CD4-positive, alpha-beta T cell treated with Interleukin-21 for 1 hour (primary cell): ENCODE results near the gene PCIF1.
"Not testable (repeated sequence)": the region's sequence is repeated elsewhere in the genome, so short reads cannot be mapped to it uniquely, and the experiment has no call there.

Experiments
- DNase-seq: peaks from one replicate; pipeline ENCODE4 v3.0.0-alpha.2; 2020

The PCIF1 gene

DNA sequence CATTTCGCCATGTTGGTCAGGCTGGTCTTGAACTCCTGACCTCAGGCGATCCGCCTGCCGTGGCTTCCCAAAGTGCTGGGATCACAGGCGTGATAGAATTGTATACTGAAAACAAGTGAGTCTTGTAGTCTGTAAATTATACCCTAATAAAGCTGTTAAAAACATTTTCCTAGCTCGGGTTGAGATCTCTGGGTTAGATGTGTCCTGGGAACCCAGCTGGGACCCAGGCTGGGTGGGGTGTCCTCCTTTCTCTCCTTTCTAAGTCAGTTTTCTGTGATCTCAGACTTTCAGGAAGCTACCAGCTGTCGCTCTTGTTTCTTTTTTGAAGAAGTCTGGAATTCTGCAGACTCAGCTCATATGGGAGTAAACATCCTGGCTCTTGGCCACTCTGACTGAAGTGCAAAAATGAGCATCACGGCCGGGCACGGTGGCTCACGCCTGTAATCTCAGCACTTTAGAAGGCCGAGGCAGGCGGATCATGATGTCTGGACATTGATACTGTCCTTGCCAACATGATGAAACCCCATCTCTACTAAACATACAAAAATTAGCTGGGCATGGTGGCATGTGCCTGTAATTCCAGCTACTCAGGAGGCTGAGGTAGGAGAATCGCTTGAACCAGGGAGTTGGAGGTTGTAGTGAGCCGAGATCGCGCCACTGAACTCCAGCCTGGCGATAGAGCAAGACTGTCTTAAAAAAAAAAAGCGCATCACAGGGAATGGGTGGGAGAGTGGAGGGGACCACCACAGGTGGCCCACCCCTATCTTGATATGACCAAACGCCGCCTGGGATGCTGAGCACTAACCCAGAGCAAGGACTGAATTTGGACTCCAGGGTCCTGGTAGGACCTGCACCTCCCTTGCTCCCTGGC, 9.9 kb upstream of the PCIF1 start:
- DNase-seq, result no peak

GRCh38 chr20:45925821-45926506, 8.5 kb upstream of the PCIF1 start:
- DNase-seq, result no peak

- no peak for DNase-seq
Observed at GRCh38 chr20:45926731-45927070, 7.8 kb upstream of the PCIF1 start.

DNA sequence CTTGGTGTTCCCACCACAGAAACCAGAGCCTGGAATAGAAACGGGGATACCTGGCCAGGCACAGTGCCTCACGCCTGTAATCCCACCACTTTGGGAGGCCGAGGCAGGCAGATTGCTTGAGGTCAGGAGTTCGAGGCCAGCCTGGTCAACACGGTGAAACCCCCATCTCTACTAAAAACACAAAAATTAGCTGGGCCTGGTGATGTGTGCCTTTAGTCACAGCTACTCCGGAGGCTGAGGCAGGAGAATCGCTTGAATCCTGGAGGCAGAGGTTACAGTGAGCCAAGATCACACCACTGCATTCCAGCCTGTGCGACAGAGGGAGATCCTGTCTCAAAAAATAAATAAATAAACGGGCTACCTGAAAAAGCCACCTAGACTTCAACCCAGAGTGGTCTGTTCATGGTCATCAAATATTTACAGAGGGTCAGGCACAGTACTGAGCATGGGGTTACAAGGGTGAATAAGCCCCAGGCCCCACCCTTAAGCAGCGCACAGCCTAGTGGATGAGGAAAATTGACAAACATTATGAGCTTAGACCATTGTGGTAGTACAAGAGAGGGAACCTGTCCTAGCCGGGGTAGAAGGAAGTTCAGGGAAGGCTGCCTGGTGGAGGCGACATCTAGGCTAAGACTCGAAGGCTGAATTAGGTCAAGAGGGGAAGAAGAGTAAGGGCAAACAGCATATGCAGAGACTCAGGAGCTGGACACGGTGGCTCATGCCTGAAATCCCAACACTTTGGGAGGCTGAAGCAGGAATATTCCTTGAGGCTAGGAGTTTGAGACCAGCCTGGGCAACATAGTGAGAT, 7.2 kb upstream of the PCIF1 start:
- DNase-seq, result no peak

- not testable (repeated sequence) for DNase-seq
Observed at GRCh38 chr20:45931680-45932079, 2.8 kb upstream of the PCIF1 start.

GRCh38 chr20:45933266-45934045, 1.0 kb upstream of the PCIF1 start:
- peak; percentile 69 for DNase-seq

DNA sequence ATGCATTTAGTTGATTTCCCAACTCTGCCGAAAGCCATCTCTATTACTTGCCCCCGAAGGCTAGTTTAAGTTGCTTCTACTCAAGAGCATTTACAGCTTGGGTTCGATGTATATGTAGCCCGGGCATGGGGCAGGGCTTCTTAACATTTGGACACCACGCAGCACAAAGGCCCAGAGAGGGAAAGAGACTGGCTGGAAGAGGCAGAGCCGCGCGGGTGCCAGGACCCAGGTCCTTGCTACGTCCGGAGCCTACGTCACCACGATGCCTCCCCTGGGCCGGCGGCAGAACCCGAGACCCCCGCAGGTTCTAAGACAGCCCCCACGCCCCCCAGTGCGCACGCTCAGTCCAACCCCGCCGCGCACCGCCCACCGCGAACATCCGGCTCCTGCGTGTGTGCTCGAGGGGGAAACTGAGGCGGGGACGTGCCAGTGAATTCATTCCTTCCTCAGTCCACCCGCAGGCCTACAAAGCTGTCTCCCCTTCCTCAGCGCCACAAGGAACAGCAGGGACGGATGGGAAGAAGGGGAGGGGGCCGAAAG, 367 bp upstream of the PCIF1 start:
- no peak for DNase-seq

- DNase-seq, result no peak
Observed at GRCh38 chr20:45935416-45936046, 1.0 kb downstream of the PCIF1 start.

- DNase-seq, result peak; percentile 38
Observed at GRCh38 chr20:45937765-45938164, 3.3 kb downstream of the PCIF1 start.

DNA sequence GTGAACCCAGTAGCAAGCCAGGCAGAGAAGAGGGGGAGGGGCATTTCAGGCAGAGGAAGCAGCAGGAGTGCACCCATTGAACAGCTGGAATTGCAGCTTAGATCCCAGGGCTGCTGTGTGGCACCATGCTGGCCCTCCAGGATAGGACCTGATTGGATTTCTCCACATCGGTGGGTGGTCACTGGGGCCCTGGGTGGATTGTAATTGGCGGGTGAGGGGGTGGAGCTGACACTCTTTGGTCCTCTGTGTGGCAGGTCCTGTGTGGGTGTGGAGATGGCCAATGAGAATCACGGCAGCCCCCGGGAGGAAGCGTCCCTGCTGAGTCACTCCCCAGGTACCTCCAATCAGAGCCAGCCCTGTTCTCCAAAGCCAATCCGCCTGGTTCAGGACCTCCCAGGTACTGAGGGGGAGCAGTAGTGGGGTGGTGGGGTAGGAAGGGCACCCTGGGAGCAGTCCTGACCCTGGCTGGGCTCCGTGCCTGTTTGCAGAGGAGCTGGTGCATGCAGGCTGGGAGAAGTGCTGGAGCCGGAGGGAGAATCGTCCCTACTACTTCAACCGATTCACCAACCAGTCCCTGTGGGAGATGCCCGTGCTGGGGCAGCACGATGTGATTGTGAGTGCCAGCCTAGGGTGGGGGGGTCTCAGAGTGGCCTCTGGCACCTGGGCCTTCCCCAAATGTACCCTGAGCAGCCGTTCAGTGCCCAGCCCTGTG, 4.4 kb downstream of the PCIF1 start:
- DNase-seq, result no peak

- DNase-seq, result no peak
Observed at GRCh38 chr20:45940053-45940452, 5.6 kb downstream of the PCIF1 start.

DNA sequence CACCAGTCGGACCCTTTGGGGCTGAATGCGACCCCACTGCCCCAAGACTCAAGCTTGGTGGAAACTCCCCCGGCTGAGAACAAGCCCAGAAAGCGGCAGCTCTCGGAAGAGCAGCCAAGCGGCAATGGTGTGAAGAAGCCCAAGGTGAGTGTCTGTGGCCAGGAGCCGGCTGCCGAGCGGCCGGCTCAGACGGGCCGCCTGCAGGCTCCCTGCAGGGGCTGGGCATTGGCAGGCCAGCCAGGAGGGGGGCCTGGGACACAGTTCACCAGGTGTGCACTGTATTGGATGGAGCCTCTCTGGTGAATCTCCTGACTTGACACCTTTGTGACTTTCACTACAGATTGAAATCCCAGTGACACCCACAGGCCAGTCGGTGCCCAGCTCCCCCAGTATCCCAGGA, 6.0 kb downstream of the PCIF1 start:
- DNase-seq, result no peak

GRCh38 chr20:45943613-45944012, 9.1 kb downstream of the PCIF1 start:
- no peak for DNase-seq

- DNase-seq, result no peak
Observed at GRCh38 chr20:45944151-45944964, 9.9 kb downstream of the PCIF1 start.

DNA sequence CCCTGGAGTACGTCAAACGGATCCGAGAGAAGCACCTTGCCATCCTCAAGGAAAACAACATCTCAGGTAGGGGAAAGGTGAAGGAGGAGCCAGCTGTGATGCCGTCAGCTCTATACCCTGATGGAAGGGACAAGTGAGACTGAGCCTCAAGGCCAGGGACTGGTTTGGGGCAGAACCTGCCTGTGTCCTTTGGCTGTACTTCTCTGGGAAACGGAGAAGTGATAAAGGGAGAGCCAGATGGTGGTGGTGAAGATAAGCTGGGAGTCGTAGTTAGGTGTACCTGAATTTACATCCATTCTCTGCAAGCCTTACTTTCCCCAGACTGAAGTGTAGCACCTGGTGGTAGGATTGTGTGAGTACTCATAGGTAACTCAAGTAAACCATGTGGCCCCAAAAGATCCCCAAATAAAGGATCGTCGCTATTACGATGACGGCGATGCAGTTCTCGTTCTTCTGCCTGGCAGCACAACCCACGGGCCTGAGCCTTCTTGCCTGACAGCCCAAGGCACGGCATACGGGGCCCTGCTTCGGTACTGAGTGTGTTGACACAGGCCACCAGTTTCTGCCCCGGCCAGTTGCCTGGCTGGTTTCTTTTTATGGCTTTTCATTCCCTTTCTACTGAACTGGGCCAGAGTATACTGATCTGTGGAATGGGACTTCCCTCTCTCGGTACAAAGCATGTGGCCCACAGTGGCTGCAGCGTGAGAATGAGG, 10.6 kb downstream of the PCIF1 start:
- DNase-seq, result no peak

DNA sequence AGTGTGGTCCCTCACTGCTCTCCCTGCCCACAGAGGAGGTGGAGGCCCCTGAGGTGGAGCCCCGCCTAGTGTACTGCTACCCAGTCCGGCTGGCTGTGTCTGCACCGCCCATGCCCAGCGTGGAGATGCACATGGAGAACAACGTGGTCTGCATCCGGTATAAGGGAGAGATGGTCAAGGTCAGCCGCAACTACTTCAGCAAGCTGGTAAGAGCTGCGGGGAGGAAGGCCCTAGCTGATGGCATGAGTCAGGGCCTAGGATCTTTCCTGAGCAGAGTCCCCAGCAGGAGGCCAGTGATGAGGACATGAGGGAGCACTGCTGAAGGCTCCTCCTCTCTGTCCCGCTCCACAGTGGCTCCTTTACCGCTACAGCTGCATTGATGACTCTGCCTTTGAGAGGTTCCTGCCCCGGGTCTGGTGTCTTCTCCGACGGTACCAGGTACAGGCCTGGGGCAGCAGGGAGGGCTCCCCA, 11.2 kb downstream of the PCIF1 start:
- no peak for DNase-seq

DNA sequence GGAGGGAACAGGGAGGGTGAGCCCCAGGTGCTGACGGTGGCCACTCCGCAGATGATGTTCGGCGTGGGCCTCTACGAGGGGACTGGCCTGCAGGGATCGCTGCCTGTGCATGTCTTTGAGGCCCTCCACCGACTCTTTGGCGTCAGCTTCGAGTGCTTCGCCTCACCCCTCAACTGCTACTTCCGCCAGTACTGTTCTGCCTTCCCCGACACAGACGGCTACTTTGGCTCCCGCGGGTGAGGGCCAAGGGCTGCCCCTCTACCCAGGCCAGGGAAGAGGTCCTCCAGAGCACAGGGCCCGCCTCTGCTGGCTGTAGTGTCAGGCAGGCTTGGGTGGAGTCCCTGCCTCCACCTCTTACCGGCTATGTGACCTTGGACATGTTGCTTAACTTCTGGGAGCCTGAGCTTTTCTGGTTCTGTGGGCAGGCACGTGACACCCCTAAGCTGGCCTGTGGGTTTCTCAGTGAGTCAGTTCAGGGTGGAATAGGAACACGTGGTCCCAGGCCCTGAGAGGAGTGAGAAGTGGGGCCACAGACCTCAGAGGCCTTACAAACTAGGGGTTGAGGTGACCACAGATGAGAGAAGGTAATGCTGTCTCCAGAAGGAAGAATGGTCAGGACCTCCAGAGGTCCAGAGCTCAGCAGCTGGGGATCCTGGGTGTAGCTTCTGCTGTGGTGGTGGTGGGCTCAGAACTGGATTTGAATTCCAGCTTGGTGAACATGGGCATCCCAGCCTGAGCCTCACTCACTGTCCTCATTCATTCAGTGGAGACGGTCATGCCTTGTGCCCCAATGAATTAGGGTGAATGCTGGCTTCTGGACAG, 11.9 kb downstream of the PCIF1 start:
- DNase-seq, result peak; percentile 49

DNA sequence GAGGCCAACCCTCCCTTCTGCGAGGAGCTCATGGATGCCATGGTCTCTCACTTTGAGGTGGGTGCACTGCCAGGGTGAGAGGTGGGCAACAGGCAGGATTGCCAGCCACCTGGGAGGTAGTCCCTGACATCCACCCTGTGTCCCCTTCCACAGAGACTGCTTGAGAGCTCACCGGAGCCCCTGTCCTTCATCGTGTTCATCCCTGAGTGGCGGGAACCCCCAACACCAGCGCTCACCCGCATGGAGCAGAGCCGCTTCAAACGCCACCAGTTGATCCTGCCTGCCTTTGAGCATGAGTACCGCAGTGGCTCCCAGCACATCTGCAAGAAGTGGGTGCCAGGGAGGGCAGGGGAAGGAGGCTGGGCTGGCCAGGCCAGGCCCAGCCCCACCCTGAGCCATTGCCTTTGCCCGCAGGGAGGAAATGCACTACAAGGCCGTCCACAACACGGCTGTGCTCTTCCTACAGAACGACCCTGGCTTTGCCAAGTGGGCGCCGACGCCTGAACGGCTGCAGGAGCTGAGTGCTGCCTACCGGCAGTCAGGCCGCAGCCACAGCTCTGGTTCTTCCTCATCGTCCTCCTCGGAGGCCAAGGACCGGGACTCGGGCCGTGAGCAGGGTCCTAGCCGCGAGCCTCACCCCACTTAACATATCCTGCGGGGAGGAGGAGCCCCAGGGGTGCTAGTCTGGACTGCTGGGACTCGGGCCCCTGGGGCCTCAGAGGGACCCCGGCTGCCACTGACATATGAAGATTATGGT, 12.8 kb downstream of the PCIF1 start:
- no peak for DNase-seq
